ENCODE results near the gene STBD1. TPM values are rescaled to one million over a fixed set of nuclear protein-coding genes. Genes with fewer than 3 reads are reported as not detected.

Gene STBD1
- polyA plus RNA-seq, 1 of the 3 experiments (the other 2 are of a cell fraction) = 1.6 TPM

DNA sequence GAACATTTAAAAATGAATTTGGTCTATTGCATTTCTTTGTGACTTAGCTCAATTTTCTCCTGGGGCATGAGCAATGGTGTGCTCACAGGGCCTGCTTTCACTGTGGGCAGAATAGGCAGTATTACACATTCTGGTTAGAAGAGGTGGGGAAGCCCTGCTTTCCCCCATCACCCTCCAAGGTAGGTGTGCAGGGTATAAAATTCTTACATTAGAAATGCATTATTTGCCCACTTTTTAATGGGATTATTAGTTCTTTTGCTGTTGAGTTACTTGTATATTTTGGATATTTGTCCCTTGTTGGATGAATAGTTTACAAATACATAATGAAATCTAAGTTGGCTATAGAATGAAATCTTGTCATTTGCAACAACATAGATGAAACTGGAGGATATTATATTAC is 8.3 kb upstream of the STBD1 start:
- Histone ChIP-seq H3K27me3 (ENCODE audit: insufficient read depth) (no peaks in the 10 kb centered on the region), H3K4me3 (ENCODE audit: low read depth in 2 of 2, low read length in 1 of 2) (no peak overlapping the region), H3K9me3 (0 out of 2 replicates have a peak, but pooled peaks cover 4% of the 10 kb centered on the region), H3K36me3 (replicated peaks in 1 of 2; ENCODE audit: control insufficient read depth in 1 of 2, insufficient read depth in 2 of 2, low read length in 1 of 2) (peaks cover 0 to 4% of the 10 kb centered on the region in 2 experiments), H3K27ac (ENCODE audit: low read depth in 2 of 2, low read length in 1 of 2) (no peak overlapping the region), H3K4me1 (ENCODE audit: control insufficient read depth in 1 of 2, insufficient read depth in 2 of 2, low read depth in 1 of 2, low read length in 1 of 2) (peaks cover 0 to 10% of the 10 kb centered on the region in 2 experiments; a peak in 1 of 4 replicates), H2AFZ (ENCODE audit: low read depth) (no peak overlapping the region), H3K4me2 (no peak overlapping the region), H3K9ac (no peak overlapping the region), H3K79me2 (ENCODE audit: insufficient read depth) (no peaks in the 10 kb centered on the region), H3F3A (replicated peaks; ENCODE audit: insufficient read depth) (peaks cover 12% of the 10 kb centered on the region), H3K9me2 (no peaks in the 10 kb centered on the region), H4K20me1 (ENCODE audit: insufficient read depth) (no peaks in the 10 kb centered on the region)
- DNase-seq = no peak
- CTCF ChIA-PET = no interaction called here
- TF ChIP-seq, protein P1, sequence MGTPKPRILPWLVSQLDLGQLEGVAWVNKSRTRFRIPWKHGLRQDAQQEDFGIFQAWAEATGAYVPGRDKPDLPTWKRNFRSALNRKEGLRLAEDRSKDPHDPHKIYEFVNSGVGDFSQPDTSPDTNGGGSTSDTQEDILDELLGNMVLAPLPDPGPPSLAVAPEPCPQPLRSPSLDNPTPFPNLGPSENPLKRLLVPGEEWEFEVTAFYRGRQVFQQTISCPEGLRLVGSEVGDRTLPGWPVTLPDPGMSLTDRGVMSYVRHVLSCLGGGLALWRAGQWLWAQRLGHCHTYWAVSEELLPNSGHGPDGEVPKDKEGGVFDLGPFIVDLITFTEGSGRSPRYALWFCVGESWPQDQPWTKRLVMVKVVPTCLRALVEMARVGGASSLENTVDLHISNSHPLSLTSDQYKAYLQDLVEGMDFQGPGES (IDR thresholded peaks at IDR 0.05; ENCODE audit: low read depth, low read length) = no peak
- no peak for TF ChIP-seq MEF2A (IDR thresholded peaks at IDR 0.05; ENCODE audit: borderline replicate concordance, low read depth)
- no peak for TF ChIP-seq USF1 (IDR thresholded peaks at IDR 0.05; ENCODE audit: borderline replicate concordance, low read depth)
- no peak for TF ChIP-seq NFIC (IDR thresholded peaks at IDR 0.05; ENCODE audit: borderline replicate concordance)
- TF ChIP-seq RFX5 (IDR thresholded peaks at IDR 0.05; ENCODE audit: low read length) = no peak
- no peak for TF ChIP-seq MXI1 (IDR thresholded peaks at IDR 0.05; ENCODE audit: low read depth, low read length)
- TF ChIP-seq EZH2phosphoT487 (IDR thresholded peaks at IDR 0.05; ENCODE audit: borderline replicate concordance, low read depth) = no peak
- TF ChIP-seq RAD21 (IDR thresholded peaks at IDR 0.05; ENCODE audit: low read length) = no peak
- no peak for TF ChIP-seq TEAD4 (IDR thresholded peaks at IDR 0.05; ENCODE audit: borderline replicate concordance, insufficient read depth)
- TF ChIP-seq USF2 (IDR thresholded peaks at IDR 0.05; ENCODE audit: borderline replicate concordance, low read depth, low read length) = no peak
- no peak for TF ChIP-seq ELF1 (IDR thresholded peaks at IDR 0.05)
- TF ChIP-seq FOXJ3 (CRISPR knock-in tag; IDR thresholded peaks at IDR 0.05) = no peak
- TF ChIP-seq TAF1 (IDR thresholded peaks at IDR 0.05; ENCODE audit: borderline replicate concordance, low read depth, low read length) = no peak
- TF ChIP-seq PBX3 (IDR thresholded peaks at IDR 0.05) = no peak
- TF ChIP-seq, protein P2, sequence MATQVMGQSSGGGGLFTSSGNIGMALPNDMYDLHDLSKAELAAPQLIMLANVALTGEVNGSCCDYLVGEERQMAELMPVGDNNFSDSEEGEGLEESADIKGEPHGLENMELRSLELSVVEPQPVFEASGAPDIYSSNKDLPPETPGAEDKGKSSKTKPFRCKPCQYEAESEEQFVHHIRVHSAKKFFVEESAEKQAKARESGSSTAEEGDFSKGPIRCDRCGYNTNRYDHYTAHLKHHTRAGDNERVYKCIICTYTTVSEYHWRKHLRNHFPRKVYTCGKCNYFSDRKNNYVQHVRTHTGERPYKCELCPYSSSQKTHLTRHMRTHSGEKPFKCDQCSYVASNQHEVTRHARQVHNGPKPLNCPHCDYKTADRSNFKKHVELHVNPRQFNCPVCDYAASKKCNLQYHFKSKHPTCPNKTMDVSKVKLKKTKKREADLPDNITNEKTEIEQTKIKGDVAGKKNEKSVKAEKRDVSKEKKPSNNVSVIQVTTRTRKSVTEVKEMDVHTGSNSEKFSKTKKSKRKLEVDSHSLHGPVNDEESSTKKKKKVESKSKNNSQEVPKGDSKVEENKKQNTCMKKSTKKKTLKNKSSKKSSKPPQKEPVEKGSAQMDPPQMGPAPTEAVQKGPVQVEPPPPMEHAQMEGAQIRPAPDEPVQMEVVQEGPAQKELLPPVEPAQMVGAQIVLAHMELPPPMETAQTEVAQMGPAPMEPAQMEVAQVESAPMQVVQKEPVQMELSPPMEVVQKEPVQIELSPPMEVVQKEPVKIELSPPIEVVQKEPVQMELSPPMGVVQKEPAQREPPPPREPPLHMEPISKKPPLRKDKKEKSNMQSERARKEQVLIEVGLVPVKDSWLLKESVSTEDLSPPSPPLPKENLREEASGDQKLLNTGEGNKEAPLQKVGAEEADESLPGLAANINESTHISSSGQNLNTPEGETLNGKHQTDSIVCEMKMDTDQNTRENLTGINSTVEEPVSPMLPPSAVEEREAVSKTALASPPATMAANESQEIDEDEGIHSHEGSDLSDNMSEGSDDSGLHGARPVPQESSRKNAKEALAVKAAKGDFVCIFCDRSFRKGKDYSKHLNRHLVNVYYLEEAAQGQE (IDR thresholded peaks at IDR 0.05; ENCODE audit: low read depth, low read length) = no peak
- POLR2A ChIA-PET = no interaction called here
